Measurements from ENCODE around the gene LRP1B.
A peak's percentile ranks its signal among the peaks of the same experiment; 100 is the strongest.

The LRP1B gene

GRCh38 chr2:141933226-141933625 lies 197.6 kb downstream of the LRP1B start:
- Histone ChIP-seq H3K4me1 (ENCODE audit: low read length) (no peaks in the 10 kb centered on the region), H3K9ac (ENCODE audit: low read length) (no peak overlapping the region), H3F3A (ENCODE audit: insufficient read depth, low read length) (no peaks in the 10 kb centered on the region), H3K27ac (ENCODE audit: low read length) (no peak overlapping the region), H4K20me1 (ENCODE audit: insufficient read depth, low read length) (no peaks in the 10 kb centered on the region), H3K4me2 (ENCODE audit: low read depth, low read length) (no peak overlapping the region), H3K27me3 (replicated peaks; ENCODE audit: insufficient read depth, low read length) (no peaks in the 10 kb centered on the region), H3K36me3 (replicated peaks; ENCODE audit: insufficient read depth, low read length) (no peaks in the 10 kb centered on the region), H3K9me3 (replicated peaks; ENCODE audit: insufficient read depth, low read length) (no peaks in the 10 kb centered on the region), H2AFZ (ENCODE audit: low read length) (no peak overlapping the region), H3K79me2 (ENCODE audit: low read length) (no peaks in the 10 kb centered on the region), H3K9me2 (replicated peaks; ENCODE audit: insufficient read depth, low read length) (no peaks in the 10 kb centered on the region), H3K4me3 (ENCODE audit: low read length) (no peak overlapping the region)
- TF ChIP-seq EZH2phosphoT487 (IDR thresholded peaks at IDR 0.05; ENCODE audit: low read length) (no peak), CTCF (IDR thresholded peaks at IDR 0.05; ENCODE audit: low read length) (no peak), EZH2 (optimal IDR thresholded peaks at IDR 0.05; ENCODE audit: low read depth, low read length) (no peak)
- peak; percentile 61 for DNase-seq

GRCh38 chr2:141932261-141932660 lies 198.6 kb downstream of the LRP1B start:
- H3K9me2 ChIP-seq (replicated peaks; ENCODE audit: insufficient read depth, low read length), result no peaks in the 10 kb centered on the region
- no peaks in the 10 kb centered on the region for H4K20me1 ChIP-seq (ENCODE audit: insufficient read depth, low read length)
- no peaks in the 10 kb centered on the region for H3K36me3 ChIP-seq (replicated peaks; ENCODE audit: insufficient read depth, low read length)
- H3K9ac ChIP-seq (ENCODE audit: low read length), result no peak overlapping the region
- DNase-seq, result no peak
- no peaks in the 10 kb centered on the region for H3K27me3 ChIP-seq (replicated peaks; ENCODE audit: insufficient read depth, low read length)
- H3K4me3 ChIP-seq (ENCODE audit: low read length), result no peak overlapping the region
- no peaks in the 10 kb centered on the region for H3K79me2 ChIP-seq (ENCODE audit: low read length)
- H3K27ac ChIP-seq (ENCODE audit: low read length), result no peak overlapping the region
- no peaks in the 10 kb centered on the region for H3K9me3 ChIP-seq (replicated peaks; ENCODE audit: insufficient read depth, low read length)
- no peak overlapping the region for H3K4me2 ChIP-seq (ENCODE audit: low read depth, low read length)
- H3F3A ChIP-seq (ENCODE audit: insufficient read depth, low read length), result no peaks in the 10 kb centered on the region
- no peaks in the 10 kb centered on the region for H3K4me1 ChIP-seq (ENCODE audit: low read length)
- H2AFZ ChIP-seq (ENCODE audit: low read length), result no peak overlapping the region
- no peak for TF ChIP-seq EZH2phosphoT487 (IDR thresholded peaks at IDR 0.05; ENCODE audit: low read length)
- TF ChIP-seq CTCF (IDR thresholded peaks at IDR 0.05; ENCODE audit: low read length), result no peak
- no peak for TF ChIP-seq EZH2 (optimal IDR thresholded peaks at IDR 0.05; ENCODE audit: low read depth, low read length)

- TF ChIP-seq CTCF (IDR thresholded peaks at IDR 0.05; ENCODE audit: low read length) (no peak), EZH2 (optimal IDR thresholded peaks at IDR 0.05; ENCODE audit: low read depth, low read length) (no peak), EZH2phosphoT487 (IDR thresholded peaks at IDR 0.05; ENCODE audit: low read length) (no peak)
- H3K4me2 ChIP-seq (ENCODE audit: low read depth, low read length), result no peak overlapping the region
- no peaks in the 10 kb centered on the region for H3K27me3 ChIP-seq (replicated peaks; ENCODE audit: insufficient read depth, low read length)
- no peaks in the 10 kb centered on the region for H3K9me3 ChIP-seq (replicated peaks; ENCODE audit: insufficient read depth, low read length)
- no peaks in the 10 kb centered on the region for H3F3A ChIP-seq (ENCODE audit: insufficient read depth, low read length)
- no peaks in the 10 kb centered on the region for H3K36me3 ChIP-seq (replicated peaks; ENCODE audit: insufficient read depth, low read length)
- no peak overlapping the region for H3K4me3 ChIP-seq (ENCODE audit: low read length)
- no peak overlapping the region for H3K27ac ChIP-seq (ENCODE audit: low read length)
- no peak overlapping the region for H2AFZ ChIP-seq (ENCODE audit: low read length)
- no peaks in the 10 kb centered on the region for H3K79me2 ChIP-seq (ENCODE audit: low read length)
- no peaks in the 10 kb centered on the region for H4K20me1 ChIP-seq (ENCODE audit: insufficient read depth, low read length)
- H3K9ac ChIP-seq (ENCODE audit: low read length), result no peak overlapping the region
- H3K4me1 ChIP-seq (ENCODE audit: low read length), result no peaks in the 10 kb centered on the region
- H3K9me2 ChIP-seq (replicated peaks; ENCODE audit: insufficient read depth, low read length), result no peaks in the 10 kb centered on the region
- DNase-seq, result no peak
These were observed 199.0 kb downstream of the LRP1B start for GRCh38 chr2:141931797-141932196.
